ENCODE results near the gene COG5. TPM values are rescaled to one million over a fixed set of nuclear protein-coding genes. Genes with fewer than 3 reads are reported as not detected.

Gene COG5
- total RNA-seq, 4 donors from 2014 or later = 49.9 to 58.2 (median 54.5) TPM

GRCh38 chr7:107591421-107591820 is 27.7 kb upstream of the COG5 start:
- no peak for TF ChIP-seq CTCF (IDR thresholded peaks at IDR 0.05; ENCODE audit: low read depth)

GRCh38 chr7:107588529-107589130 is 24.9 kb upstream of the COG5 start:
- no peak for TF ChIP-seq CTCF (IDR thresholded peaks at IDR 0.05; ENCODE audit: low read depth)

GRCh38 chr7:107584716-107585115 is 21.0 kb upstream of the COG5 start:
- no peak for TF ChIP-seq CTCF (IDR thresholded peaks at IDR 0.05; ENCODE audit: low read depth)

GRCh38 chr7:107582875-107583274 is 19.2 kb upstream of the COG5 start:
- TF ChIP-seq CTCF (IDR thresholded peaks at IDR 0.05; ENCODE audit: low read depth) = no peak

GRCh38 chr7:107581387-107582013 is 17.8 kb upstream of the COG5 start:
- no peak for TF ChIP-seq CTCF (IDR thresholded peaks at IDR 0.05; ENCODE audit: low read depth)

- TF ChIP-seq CTCF (IDR thresholded peaks at IDR 0.05; ENCODE audit: low read depth) = no peak
Observed at GRCh38 chr7:107580716-107581383, 17.1 kb upstream of the COG5 start.

GRCh38 chr7:107579885-107580715 is 16.4 kb upstream of the COG5 start, which contains the start of gene BCAP29:
TSS of gene BCAP29 (plus strand) at chr7:107580246. CDS start at chr7:107580773, 527 bp downstream.
- no peak for TF ChIP-seq CTCF (IDR thresholded peaks at IDR 0.05; ENCODE audit: low read depth)
